Ishikawa (cell line): ENCODE measurements around the gene DSTYK.

Experiments used
- CEBPB ChIP-seq: IDR thresholded peaks from 2 replicates; pipeline ENCODE4 v1.6.1; 2012
- CREB1 ChIP-seq: IDR thresholded peaks from 2 replicates; pipeline ENCODE4 v1.6.1; 2012; ENCODE audit warnings: low read depth
- EGR1 ChIP-seq: IDR thresholded peaks from 2 replicates; pipeline ENCODE4 v1.6.1; 2012
- EP300 ChIP-seq: IDR thresholded peaks from 2 replicates; pipeline ENCODE4 v1.6.1; 2012; ENCODE audit warnings: borderline replicate concordance
- FOXM1 ChIP-seq: IDR thresholded peaks from 2 replicates; pipeline ENCODE4 v1.6.1; 2012; ENCODE audit warnings: low read depth, borderline replicate concordance
- NFIC ChIP-seq: IDR thresholded peaks from 2 replicates; pipeline ENCODE4 v1.6.1; 2012
- RAD21 ChIP-seq: IDR thresholded peaks from 2 replicates; pipeline ENCODE4 v1.6.1; 2012; ENCODE audit warnings: low read depth
- TAF1 ChIP-seq: IDR thresholded peaks from 2 replicates; pipeline ENCODE4 v1.6.1; 2012; ENCODE audit warnings: low read depth, mild to moderate bottlenecking
- TCF12 ChIP-seq: IDR thresholded peaks from 2 replicates; pipeline ENCODE4 v1.6.1; 2012; ENCODE audit warnings: low read depth
- TEAD4 ChIP-seq: IDR thresholded peaks from 2 replicates; pipeline ENCODE4 v1.6.1; 2012
- YY1 ChIP-seq: IDR thresholded peaks from 2 replicates; pipeline ENCODE4 v1.6.1; 2012; ENCODE audit warnings: low read depth
- ZBTB7A ChIP-seq: IDR thresholded peaks from 2 replicates; pipeline ENCODE4 v1.6.1; 2012; ENCODE audit warnings: low read depth
- TF ChIP-seq, protein P1 (sequence below): IDR thresholded peaks from 2 replicates; pipeline ENCODE4 v1.6.1; 2012; ENCODE audit warnings: low read depth, mild to moderate bottlenecking
- TF ChIP-seq, protein P2 (sequence below): IDR thresholded peaks from 2 replicates; pipeline ENCODE4 v1.6.1; 2012
- TF ChIP-seq, protein P3 (sequence below): IDR thresholded peaks from 2 replicates; pipeline ENCODE4 v1.6.1; 2012

The DSTYK gene

DNA sequence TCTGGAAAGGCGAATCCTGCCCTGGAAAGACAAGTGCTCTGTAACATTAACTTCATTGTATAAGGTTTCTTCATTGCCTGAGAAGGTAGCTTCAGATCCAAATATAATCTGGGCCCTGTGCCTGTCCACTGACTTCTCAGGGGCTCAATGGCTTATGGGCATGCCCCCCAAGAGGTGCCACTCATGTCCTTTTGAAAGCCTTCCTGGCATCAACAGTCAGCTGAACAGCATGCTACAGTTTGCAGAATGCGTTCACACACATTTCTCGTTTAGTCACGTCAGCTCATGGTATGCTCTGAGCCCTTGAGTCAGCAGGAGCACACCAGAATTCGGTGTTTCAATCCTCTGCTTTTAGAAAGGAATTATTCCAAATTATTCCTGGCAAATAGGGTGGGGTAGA, 40.1 kb upstream of the DSTYK start:
- TF ChIP-seq NFIC (no peak), TEAD4 (no peak), RAD21 (no peak), EP300 (no peak), EGR1 (no peak), FOXM1 (no peak), CEBPB (no peak), ZBTB7A (no peak)
- TF ChIP-seq, protein P1, sequence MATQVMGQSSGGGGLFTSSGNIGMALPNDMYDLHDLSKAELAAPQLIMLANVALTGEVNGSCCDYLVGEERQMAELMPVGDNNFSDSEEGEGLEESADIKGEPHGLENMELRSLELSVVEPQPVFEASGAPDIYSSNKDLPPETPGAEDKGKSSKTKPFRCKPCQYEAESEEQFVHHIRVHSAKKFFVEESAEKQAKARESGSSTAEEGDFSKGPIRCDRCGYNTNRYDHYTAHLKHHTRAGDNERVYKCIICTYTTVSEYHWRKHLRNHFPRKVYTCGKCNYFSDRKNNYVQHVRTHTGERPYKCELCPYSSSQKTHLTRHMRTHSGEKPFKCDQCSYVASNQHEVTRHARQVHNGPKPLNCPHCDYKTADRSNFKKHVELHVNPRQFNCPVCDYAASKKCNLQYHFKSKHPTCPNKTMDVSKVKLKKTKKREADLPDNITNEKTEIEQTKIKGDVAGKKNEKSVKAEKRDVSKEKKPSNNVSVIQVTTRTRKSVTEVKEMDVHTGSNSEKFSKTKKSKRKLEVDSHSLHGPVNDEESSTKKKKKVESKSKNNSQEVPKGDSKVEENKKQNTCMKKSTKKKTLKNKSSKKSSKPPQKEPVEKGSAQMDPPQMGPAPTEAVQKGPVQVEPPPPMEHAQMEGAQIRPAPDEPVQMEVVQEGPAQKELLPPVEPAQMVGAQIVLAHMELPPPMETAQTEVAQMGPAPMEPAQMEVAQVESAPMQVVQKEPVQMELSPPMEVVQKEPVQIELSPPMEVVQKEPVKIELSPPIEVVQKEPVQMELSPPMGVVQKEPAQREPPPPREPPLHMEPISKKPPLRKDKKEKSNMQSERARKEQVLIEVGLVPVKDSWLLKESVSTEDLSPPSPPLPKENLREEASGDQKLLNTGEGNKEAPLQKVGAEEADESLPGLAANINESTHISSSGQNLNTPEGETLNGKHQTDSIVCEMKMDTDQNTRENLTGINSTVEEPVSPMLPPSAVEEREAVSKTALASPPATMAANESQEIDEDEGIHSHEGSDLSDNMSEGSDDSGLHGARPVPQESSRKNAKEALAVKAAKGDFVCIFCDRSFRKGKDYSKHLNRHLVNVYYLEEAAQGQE, result no peak
- TF ChIP-seq, protein P2, sequence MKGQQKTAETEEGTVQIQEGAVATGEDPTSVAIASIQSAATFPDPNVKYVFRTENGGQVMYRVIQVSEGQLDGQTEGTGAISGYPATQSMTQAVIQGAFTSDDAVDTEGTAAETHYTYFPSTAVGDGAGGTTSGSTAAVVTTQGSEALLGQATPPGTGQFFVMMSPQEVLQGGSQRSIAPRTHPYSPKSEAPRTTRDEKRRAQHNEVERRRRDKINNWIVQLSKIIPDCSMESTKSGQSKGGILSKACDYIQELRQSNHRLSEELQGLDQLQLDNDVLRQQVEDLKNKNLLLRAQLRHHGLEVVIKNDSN, result no peak

DNA sequence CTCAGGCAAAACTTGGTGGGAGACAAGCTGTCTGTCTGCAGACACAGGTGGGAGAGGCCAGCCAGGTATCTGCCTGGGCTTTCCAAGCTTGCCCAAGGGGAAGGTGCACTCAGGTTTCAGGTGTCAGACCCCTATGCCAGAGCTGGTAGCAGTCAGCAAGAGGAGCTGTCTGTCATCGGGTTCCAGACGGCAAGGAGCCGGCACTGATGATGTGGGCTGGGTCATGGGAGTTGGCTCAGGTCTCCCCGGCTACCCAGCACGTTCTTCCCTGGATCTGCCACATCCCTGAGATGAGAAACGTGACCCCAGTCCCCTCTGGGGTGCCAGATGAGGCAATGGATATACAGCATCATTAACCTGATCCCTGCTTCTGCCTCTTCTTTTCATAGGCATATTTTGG, 39.2 kb upstream of the DSTYK start:
- TF ChIP-seq EP300 (no peak), RAD21 (no peak), NFIC (no peak), YY1 (no peak), EGR1 (no peak), TEAD4 (no peak), CEBPB (no peak), ZBTB7A (no peak), TAF1 (no peak), FOXM1 (no peak), TCF12 (no peak), CREB1 (no peak)
- TF ChIP-seq, protein P3, sequence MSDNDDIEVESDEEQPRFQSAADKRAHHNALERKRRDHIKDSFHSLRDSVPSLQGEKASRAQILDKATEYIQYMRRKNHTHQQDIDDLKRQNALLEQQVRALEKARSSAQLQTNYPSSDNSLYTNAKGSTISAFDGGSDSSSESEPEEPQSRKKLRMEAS, result no peak
- TF ChIP-seq, protein P2, result no peak
- TF ChIP-seq, protein P1, result no peak

DNA sequence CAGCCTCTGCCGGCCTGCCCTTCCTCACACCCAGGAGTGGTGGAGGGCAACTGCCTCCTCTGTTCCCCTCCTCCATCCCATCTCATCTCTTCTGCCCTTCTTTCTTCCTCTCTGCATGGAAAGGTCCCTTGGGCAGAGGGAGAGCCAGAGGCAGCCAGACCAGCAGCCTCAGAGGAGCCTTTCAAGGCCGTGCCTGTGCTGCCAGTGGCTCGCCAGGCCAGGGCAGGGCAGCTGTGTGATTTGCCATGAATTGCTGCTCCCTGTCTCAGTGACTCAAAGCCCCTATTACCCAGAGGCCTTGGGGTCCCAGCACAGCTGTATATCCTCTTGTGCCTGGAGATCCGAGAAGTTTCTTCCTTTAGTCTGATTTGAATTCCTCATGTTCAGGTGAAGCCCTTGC, 38.1 kb upstream of the DSTYK start:
- TF ChIP-seq, protein P3, result no peak
- no peak for TF ChIP-seq TAF1
- no peak for TF ChIP-seq CREB1
- TF ChIP-seq YY1, result no peak
- TF ChIP-seq FOXM1, result no peak
- no peak for TF ChIP-seq RAD21
- no peak for TF ChIP-seq TCF12
- no peak for TF ChIP-seq ZBTB7A
- TF ChIP-seq EP300, result no peak

DNA sequence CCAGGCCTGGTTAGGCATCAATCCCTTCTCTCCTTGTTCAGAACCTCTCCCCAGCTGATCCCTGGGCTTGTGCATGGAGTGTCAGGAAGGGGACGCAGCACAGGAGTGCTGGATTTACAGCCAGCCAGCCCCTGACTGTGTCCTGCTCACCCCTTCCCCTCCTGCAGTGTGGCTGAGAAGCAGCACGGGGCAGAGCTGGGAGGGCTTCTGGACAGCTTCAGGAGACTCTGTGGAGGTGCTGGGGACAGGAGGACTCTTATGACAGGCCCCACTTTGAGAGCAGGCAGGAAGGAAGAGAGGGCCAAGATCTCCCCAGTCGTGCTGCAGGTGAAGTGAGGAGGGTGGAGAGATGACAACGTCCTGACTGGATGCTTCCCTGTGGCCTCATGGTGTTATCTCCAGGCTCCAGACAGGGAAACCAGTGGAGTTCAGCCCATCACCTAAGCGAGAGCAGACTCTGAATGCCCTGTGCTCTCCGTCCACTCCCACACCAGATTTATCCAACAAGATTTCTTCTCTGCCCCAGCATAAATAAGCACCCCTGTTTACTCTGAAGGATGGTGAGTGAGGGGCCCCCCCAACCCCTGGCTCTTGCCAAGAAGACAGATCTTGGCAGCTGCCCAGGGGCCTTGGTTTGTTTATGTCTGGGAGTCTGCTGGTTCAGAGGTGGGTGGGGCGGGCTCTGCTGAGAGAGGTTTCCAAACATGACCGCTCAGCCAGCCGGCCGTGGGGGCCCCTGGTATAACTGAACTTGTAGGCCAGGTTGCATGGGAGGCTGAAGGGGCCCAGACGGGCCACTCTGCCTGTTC, 37.5 kb upstream of the DSTYK start:
- TF ChIP-seq CEBPB (no peak), EP300 (no peak), TAF1 (no peak), TCF12 (no peak), ZBTB7A (no peak), FOXM1 (no peak)
- TF ChIP-seq, protein P3, result no peak
- TF ChIP-seq, protein P1, result no peak
